ENCODE measurements around the gene PAWR. TPM values are rescaled to one million over a fixed set of nuclear protein-coding genes. Genes with fewer than 3 reads are reported as not detected.

PAWR gene
- total RNA-seq, 4 donors from 2014 or later = 0.51 to 1.4 (median 0.72) TPM

DNA sequence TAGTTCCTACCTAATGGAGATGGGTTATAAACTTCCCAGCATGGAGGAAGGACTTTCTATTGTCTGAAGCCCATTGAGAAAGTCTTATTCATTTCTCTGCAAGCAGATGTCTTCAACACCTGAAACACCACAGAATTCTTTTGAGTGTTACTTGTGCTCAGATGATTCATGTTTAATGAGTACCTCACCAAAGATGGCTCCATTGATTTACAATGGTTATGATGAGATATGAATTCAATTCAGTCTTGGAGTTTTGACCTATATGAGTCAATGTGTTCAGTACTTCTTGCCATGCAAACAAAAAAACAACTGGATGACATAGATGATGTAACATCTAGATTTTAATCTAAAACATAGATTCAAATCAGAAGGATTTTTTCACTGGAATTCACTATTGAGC lies 15.4 kb upstream of the PAWR start:
- TF ChIP-seq, protein P1, sequence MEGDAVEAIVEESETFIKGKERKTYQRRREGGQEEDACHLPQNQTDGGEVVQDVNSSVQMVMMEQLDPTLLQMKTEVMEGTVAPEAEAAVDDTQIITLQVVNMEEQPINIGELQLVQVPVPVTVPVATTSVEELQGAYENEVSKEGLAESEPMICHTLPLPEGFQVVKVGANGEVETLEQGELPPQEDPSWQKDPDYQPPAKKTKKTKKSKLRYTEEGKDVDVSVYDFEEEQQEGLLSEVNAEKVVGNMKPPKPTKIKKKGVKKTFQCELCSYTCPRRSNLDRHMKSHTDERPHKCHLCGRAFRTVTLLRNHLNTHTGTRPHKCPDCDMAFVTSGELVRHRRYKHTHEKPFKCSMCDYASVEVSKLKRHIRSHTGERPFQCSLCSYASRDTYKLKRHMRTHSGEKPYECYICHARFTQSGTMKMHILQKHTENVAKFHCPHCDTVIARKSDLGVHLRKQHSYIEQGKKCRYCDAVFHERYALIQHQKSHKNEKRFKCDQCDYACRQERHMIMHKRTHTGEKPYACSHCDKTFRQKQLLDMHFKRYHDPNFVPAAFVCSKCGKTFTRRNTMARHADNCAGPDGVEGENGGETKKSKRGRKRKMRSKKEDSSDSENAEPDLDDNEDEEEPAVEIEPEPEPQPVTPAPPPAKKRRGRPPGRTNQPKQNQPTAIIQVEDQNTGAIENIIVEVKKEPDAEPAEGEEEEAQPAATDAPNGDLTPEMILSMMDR (IDR thresholded peaks at IDR 0.05 in 4 of 5, conservative IDR thresholded peaks at IDR 0.05 in 1 of 5) = no peak
- no peak for TF ChIP-seq POLR2A (IDR thresholded peaks at IDR 0.05)
- Histone ChIP-seq H3K27me3 (no peaks in the 10 kb centered on the region), H3K4me3 (no peak overlapping the region), H3K27ac (no peak overlapping the region), H3K4me1 (no peaks in the 10 kb centered on the region), H3K36me3 (no peaks in the 10 kb centered on the region), H3K9me3 (no peaks in the 10 kb centered on the region)
- intact Hi-C loops (cut with DNase I; ENCODE audit: low total_unique reads) = no loop called here
- in situ Hi-C loops (cut with MboI; ENCODE audit: low sequenced_read_pairs in 4 of 4) = no loop called here
- no peak for DNase-seq
- no peak for ATAC-seq

DNA sequence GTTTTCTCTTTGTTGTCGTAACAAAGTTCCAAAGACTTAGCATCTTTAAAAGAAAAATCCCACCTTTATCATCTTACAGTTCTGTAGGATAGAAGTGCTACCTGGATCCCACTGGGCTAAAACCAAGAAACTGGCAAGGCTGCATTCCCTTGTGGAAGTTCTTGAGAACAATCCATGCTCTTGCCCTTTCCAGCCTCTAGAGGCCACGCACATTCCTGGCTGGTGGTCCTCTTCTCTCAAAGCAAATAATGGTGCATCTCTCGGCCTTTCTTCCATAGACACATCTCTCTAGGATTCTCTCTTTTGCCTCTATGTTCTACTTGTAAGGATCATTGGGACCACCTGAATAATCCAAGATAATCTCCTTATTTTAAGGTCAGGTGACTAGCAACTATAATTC lies 8.2 kb upstream of the PAWR start:
- H3K4me3 ChIP-seq = no peak overlapping the region
- in situ Hi-C loops (cut with MboI; ENCODE audit: low sequenced_read_pairs in 4 of 4) (no loop called here), intact Hi-C loops (cut with DNase I; ENCODE audit: low total_unique reads) (no loop called here)
- no peak for TF ChIP-seq POLR2A (IDR thresholded peaks at IDR 0.05)
- TF ChIP-seq, protein P1 (IDR thresholded peaks at IDR 0.05 in 4 of 5, conservative IDR thresholded peaks at IDR 0.05 in 1 of 5) = no peak
- no peak for DNase-seq
- peaks cover 0 to 7% (median 0%) of the 10 kb centered on the region in 3 donors for H3K27me3 ChIP-seq
- no peak overlapping the region for H3K27ac ChIP-seq
- no peaks in the 10 kb centered on the region for H3K36me3 ChIP-seq
- no peak for ATAC-seq
- H3K4me1 ChIP-seq = no peaks in the 10 kb centered on the region
- H3K9me3 ChIP-seq = no peaks in the 10 kb centered on the region

DNA sequence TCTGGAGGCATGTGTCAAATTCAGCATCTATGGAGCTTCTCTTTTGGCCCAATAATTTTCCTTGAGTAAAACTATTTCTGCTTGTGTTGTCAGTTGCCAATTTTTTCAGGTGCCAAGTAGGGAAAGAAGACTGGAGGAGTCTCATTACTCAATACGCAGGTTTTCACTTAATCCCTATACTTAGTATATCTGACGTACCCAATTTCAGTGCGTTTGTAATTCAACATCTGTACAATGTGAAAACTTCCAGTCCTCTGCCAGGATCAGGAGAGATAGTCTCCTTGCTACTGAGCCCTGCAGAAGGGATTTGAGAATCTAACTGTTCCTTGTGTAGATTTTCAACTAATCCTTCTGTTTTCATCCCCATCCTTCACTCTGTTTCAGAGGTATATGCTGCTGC lies 5.7 kb upstream of the PAWR start:
- Histone ChIP-seq H3K27ac (no peak overlapping the region), H3K9me3 (no peaks in the 10 kb centered on the region), H3K4me1 (no peaks in the 10 kb centered on the region), H3K36me3 (no peaks in the 10 kb centered on the region), H3K4me3 (no peak overlapping the region), H3K27me3 (peaks cover 9 to 29% (median 10%) of the 10 kb centered on the region in 3 donors)
- no peak for ATAC-seq
- DNase-seq = no peak
- in situ Hi-C loops (cut with MboI; ENCODE audit: low sequenced_read_pairs in 4 of 4) (no loop called here), intact Hi-C loops (cut with DNase I; ENCODE audit: low total_unique reads) (no loop called here)
- TF ChIP-seq, protein P1 (IDR thresholded peaks at IDR 0.05 in 4 of 5, conservative IDR thresholded peaks at IDR 0.05 in 1 of 5) = no peak
- TF ChIP-seq POLR2A (IDR thresholded peaks at IDR 0.05) = no peak

GRCh38 chr12:79692860-79693577 lies 2.3 kb upstream of the PAWR start:
- in situ Hi-C loops (cut with MboI; ENCODE audit: low sequenced_read_pairs in 4 of 4) (no loop called here), intact Hi-C loops (cut with DNase I; ENCODE audit: low total_unique reads) (no loop called here)
- H3K9me3 ChIP-seq = no peaks in the 10 kb centered on the region
- peaks cover 0 to 4% of the 10 kb centered on the region in 2 donors for H3K4me1 ChIP-seq
- TF ChIP-seq, protein P1 (IDR thresholded peaks at IDR 0.05 in 4 of 5, conservative IDR thresholded peaks at IDR 0.05 in 1 of 5) = no peak
- TF ChIP-seq POLR2A (IDR thresholded peaks at IDR 0.05) = no peak
- DNase-seq (no peak), ATAC-seq (no peak)
- peaks cover 18 to 49% (median 30%) of the 10 kb centered on the region in 3 donors for H3K27me3 ChIP-seq
- H3K27ac ChIP-seq = no peak overlapping the region
- H3K36me3 ChIP-seq = no peaks in the 10 kb centered on the region
- no peak overlapping the region for H3K4me3 ChIP-seq

All from gastrocnemius medialis (tissue), 4 donors.